ENCODE results near the gene RTN4R.

The RTN4R gene

GRCh38 chr22:20257212-20258020 lies 10.7 kb downstream of the RTN4R start:
- no peak for DNase-seq
- no peak overlapping the region for H3K4me3 ChIP-seq
- H3K27me3 ChIP-seq: no peaks in the 10 kb centered on the region
- no peak for TF ChIP-seq CTCF (IDR thresholded peaks at IDR 0.05)
- no peaks in the 10 kb centered on the region for H3K4me1 ChIP-seq
- intact Hi-C loops (cut with DNase I; ENCODE audit: low total_unique reads): loop anchor here (5.0 kb wide), 1 partner anchor 90 kb away; no protein-coding TSS in a partner anchor
- no peaks in the 10 kb centered on the region for H3K9me3 ChIP-seq
- no peaks in the 10 kb centered on the region for H3K36me3 ChIP-seq
- no peak overlapping the region for H3K27ac ChIP-seq

- DNase-seq: no peak
- intact Hi-C loops (cut with DNase I; ENCODE audit: low total_unique reads): loop anchor here (5.0 kb wide), 1 partner anchor 89 kb away; no protein-coding TSS in a partner anchor
- Histone ChIP-seq H3K4me3 (no peak overlapping the region), H3K36me3 (no peaks in the 10 kb centered on the region), H3K9me3 (no peaks in the 10 kb centered on the region), H3K4me1 (no peaks in the 10 kb centered on the region), H3K27me3 (no peaks in the 10 kb centered on the region), H3K27ac (no peak overlapping the region)
- no peak for TF ChIP-seq CTCF (IDR thresholded peaks at IDR 0.05)
Measured at GRCh38 chr22:20256551-20257211, 11.4 kb downstream of the RTN4R start.

- intact Hi-C loops (cut with DNase I; ENCODE audit: low total_unique reads): loop anchor here (5.0 kb wide), 1 partner anchor 89 kb away; no protein-coding TSS in a partner anchor
- TF ChIP-seq CTCF (IDR thresholded peaks at IDR 0.05): no peak
- Histone ChIP-seq H3K27ac (no peak overlapping the region), H3K36me3 (no peaks in the 10 kb centered on the region), H3K27me3 (no peaks in the 10 kb centered on the region), H3K9me3 (no peaks in the 10 kb centered on the region), H3K4me1 (no peaks in the 10 kb centered on the region), H3K4me3 (no peak overlapping the region)
- DNase-seq: no peak
Measured at GRCh38 chr22:20256027-20256426, 12.1 kb downstream of the RTN4R start.

GRCh38 chr22:20254975-20255946 lies 12.9 kb downstream of the RTN4R start:
- intact Hi-C loops (cut with DNase I; ENCODE audit: low total_unique reads): loop anchor here (5.0 kb wide), 1 partner anchor 88 kb away; no protein-coding TSS in a partner anchor

More at GRCh38 chr22:20254975-20255946, 12.9 kb downstream of the RTN4R start:
- H3K36me3 ChIP-seq: no peaks in the 10 kb centered on the region
- DNase-seq: no peak
- H3K27ac ChIP-seq: no peak overlapping the region
- H3K27me3 ChIP-seq: no peaks in the 10 kb centered on the region
- no peaks in the 10 kb centered on the region for H3K4me1 ChIP-seq
- H3K9me3 ChIP-seq: no peaks in the 10 kb centered on the region
- H3K4me3 ChIP-seq: no peak overlapping the region
- no peak for TF ChIP-seq CTCF (IDR thresholded peaks at IDR 0.05)
